Left renal pelvis (tissue), 4 donors: ENCODE data around the gene CDCP2. TPM values are rescaled to one million over a fixed set of nuclear protein-coding genes. Genes with fewer than 3 reads are reported as not detected.
"Not testable (repeated sequence)": the region's sequence is repeated elsewhere in the genome, so short reads cannot be mapped to it uniquely, and the experiment has no call there.

Experiments
- DNase-seq, 4 donors: peaks; one replicate each; pipeline ENCODE4 v3.0.0-alpha.2; 2013; ENCODE audit warnings: low read depth in 4 of 4, low spot score in 3 of 4
- polyA plus RNA-seq, 4 donors: library from polyadenylated mRNA; unstranded; fragments of 120-200 nt; gene quantifications; one replicate each; pipeline ENCODE4 v1.2.1, GENCODE V29; 2013; ENCODE audit not compliant: insufficient read length in 4 of 4

Gene CDCP2
- polyA plus RNA-seq, 4 donors, result 0.06 TPM; not detected in 3

DNA sequence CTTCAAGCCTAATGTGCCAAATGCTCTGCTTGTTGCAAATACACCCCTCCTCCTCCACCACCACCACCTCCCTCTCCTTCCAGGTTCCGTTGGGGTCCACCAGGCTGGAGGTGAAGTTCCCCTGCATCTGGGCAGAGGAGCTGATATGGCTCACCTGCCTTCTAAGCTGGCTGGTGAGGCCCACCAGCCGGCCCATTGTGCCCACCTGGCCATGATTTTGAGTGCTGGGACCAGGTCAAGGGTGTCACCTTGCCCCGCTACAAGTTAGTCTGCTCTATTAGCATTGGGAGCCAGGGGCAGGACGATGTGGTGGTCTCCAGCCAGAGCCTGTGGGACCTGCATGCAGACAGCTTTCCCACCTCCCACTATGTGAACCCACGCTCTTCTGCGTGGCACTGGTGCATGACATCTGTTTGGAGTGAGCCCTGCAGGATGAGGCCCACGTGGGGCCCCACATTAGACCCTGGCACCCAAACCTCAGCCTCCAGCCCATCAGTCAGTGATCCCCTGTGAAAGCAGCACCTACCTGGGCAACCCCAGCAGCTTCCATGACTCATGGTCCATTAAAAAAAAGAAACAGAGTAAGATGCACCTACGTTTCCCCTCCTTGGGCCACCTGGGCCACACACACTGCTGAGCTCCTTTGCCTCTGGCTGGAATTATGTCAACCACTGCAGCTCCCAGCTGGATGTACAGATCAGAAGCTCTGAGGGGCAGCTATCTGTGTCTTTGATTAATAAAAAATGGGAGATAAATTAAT lies 15.6 kb upstream of the CDCP2 start:
- no peak for DNase-seq

DNA sequence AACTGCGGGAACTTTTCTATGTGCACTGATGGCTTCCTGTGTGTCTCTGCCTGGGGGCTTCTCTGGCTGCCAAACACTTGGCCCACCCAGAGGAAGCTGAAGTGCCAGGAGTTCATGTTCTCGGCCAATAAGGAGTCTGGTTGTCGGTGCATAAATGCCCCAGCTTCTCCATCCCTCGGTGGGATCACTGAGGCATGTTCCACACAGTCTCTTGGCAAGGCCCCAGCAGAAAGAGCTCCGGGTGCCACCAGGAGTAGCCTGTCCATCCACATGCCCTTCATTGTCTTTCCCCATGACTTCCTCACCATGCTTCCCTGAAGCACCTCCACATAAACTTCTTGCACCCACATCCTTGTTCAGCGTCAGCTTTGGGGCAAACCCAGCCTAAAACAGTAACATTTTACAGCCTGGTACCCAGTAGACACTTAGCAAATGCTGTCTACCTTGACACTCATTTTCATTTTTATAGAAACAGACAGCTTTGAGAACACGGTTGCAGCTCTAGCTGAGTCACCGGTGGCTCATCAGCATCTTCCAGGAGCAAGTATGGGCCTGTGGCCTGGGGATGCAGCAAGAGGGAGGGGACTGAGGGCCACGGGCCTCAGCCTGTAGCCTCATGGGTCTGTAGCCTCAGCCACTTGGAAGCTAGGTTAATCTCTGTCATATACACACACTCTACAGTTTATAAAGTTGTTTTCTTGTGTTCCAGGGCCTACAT lies 14.8 kb upstream of the CDCP2 start:
- no peak for DNase-seq

DNA sequence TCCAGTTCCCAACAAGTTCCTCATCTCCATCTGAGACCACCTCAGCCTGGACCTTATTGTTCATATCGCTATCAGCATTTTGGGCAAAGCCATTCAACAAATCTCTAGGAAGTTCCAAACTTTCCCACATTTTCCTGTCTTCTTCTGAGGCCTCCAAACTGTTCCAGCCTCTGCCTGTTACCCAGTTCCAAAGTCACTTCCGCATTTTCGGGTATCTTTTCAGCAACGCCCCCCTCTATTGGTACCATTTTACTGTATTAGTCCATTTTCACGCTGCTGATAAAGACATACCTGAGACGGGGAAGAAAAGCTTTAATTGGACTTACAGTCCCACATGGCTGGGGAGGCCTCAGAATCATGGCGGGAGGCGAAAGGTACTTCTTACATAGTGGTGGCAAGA lies 13.6 kb upstream of the CDCP2 start:
- not testable (repeated sequence) for DNase-seq

DNA sequence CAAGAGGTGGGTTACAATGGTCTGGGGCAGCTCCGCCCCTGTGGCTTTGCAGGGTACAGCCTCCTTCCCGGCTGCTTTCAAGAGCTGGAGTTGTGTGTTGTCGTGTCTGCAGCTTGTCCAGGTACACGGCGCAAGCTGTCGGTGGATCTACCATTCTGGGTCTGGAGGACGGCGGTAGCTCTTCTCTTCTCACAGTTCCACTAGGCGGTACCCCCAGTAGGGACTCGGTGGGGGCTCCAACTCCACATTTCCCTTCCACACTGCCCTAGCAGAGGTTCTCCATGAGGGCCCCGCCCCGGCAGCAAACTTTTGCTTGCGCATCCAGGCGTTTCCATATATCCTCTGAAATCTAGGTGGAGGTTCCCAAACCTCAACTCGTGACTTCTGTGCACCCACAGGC lies 12.3 kb upstream of the CDCP2 start:
- DNase-seq, result no peak

DNA sequence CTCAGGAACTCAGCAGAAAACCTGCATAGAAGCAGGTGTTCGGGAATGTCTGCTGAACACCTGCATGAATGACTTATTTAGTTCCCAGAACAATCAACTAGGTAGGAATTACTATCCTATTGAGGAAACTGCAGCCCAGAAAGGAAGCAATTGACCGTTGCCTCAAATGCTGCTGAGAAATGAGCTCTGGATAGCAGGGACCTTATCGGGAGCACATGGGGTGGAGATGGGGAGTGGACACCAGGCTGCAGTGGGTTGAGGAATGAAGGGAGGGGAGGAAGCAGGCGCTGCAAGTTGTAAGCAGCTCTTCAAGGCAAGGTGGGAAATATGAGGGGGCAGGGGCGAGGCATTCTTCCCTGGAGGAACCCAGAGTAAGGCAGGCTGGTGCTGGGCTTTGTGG lies 10.8 kb upstream of the CDCP2 start:
- no peak for DNase-seq

DNA sequence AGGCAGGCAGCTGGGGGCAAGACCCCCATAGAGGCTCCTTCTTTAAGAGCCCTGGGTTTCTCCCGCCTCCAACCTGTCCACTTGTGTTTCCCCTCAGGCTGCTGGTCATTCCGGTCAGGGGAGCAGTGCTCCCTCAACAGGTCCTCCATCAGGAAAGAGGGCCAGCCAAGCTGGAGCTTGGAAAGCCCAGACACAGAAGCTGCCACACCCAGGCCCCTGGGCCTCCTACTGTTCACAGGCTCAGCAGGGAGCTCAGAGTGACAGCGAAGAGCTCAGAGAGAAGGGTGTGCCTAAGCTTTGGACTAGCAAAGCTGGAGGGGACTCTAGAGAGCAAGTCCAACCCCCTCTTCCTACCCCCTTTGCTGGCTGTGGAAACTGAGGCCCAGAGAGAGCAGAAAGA lies 10.3 kb upstream of the CDCP2 start:
- DNase-seq, result no peak

DNA sequence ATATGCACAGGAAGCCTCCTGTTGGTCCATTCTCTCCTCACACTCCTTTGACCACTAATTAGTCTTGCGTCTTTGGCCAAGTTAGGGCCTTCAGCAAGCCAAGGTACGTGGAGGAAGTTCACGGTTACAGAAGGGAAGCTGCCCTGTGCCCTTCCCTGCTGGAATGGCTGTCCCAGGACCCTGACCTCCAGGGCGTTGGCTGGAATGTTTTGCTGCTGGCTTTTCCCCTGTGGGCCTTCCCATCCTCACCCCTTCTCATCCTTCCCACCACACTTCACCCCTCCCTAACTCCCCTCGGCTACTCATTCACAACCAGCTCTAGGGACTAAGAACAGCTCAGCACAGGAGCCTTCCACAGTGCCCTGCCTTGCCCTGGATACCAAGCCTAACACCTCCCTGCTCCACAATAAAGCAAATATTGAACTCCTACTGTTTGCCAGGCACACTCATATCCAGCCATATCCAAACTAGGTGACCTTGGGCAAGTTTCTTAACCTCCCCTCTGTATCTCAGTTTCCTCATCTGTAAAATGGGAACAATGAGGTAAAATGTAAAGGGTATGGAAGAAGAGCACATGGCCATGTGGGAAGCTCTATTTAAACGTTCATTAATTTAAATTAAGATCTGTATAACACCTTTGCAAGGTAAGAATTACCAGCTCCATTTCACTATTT lies 8.8 kb upstream of the CDCP2 start:
- no peak for DNase-seq

DNA sequence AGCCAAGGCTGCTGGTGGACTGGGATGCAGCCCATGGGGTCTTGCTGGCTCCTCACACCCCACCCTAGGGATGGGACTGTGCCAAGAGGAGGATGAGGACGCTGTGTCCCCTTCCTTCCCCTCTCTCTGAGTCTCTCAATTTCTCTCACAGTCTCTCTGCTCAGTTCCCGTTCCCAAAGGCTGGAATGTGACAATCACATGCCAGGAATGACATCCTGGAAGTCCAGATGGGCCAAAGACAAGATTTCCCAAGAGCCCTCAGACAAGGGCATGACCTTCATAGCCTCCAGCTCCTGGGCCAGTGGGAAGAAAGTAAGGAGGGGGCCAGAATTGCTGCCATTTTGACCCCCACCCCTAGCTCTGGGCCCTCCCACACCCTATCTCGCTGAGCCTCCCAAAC lies 7.6 kb upstream of the CDCP2 start:
- DNase-seq, result no peak

DNA sequence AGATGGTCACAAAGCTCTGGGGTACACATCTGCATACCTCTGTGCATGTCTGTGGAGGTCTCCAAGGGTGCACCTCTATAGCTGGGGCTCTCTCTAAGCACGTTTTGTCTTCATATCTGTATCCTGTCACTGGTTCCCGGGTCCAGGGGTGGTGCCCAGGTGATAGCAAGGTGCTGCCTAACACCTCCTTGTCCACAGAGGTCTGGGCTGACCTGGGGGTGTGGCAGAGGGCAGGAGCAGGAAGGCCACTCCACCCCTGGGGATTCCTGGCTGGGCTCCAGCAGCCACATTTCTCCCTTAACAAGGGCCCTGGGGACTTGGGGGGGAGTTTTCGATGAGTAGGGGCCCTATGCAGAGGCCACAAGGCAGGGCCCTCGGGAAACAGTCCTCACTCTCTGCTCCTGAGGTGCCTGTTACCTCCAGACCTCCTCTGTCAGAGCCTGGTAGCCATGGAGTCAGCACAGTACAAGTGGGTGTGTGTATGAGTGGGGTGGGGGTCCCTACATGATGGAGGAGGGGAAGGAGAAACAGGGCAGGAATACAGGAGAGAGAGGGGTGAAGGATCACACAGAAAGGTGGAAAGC lies 7.0 kb upstream of the CDCP2 start:
- DNase-seq, result no peak

DNA sequence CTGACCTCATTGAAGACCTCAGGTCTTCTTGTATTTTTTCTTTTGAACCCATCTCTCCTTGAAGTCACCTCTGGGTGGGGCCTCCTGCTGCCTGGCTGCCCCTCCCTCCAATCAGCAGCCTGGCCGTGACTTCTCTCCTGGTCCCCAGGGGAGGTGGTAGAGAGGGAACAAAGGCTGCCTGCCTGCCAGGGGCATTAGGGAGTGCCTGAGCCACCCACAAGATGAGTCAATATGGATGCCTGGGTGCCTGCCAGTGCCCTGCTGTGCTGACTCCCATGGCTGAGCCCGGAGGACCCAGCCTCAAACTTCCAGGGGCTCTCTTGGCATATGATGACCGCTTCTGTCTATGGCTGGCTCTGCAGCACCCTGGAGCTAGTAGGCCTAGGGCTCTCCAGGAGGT lies 5.3 kb upstream of the CDCP2 start:
- DNase-seq, result no peak

DNA sequence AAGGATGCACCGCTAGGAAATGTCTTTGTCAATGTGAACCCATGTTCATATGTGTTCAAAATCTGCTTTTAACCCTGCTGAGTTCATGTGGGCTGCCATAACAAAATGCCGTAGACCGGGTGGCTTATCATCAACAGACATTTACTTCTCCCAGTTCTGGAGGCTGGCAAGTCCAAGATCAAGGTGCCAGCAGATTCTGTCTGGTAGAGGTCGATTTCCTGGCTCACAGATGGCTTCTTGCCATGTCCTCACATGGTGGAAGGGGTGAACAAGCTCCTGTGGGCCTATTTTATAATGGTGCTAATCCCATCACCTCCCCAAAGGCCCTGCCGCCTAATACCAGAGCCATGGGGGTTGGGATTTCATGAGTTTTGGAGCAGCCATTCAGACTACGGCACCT lies 4.6 kb upstream of the CDCP2 start:
- DNase-seq, result no peak

DNA sequence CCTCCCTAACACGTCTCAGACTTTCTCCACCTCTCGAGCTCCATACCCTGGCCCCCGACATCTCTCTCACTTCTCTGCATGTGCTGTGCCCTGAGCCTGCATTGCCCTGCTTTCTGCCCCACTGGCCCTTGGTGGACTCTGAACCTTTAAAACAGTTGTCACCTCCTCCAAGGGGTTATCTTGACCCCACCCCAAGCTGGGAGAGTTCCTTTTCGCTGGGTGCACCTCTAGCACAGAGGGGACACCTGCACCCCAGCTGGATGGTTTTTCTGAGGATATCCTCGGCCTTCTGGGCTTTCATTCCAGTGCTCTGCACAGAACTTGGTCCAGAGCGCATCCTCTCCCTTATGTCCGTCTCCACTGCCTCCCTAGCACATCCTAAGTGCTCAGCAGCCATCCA lies 4.2 kb upstream of the CDCP2 start:
- no peak for DNase-seq

DNA sequence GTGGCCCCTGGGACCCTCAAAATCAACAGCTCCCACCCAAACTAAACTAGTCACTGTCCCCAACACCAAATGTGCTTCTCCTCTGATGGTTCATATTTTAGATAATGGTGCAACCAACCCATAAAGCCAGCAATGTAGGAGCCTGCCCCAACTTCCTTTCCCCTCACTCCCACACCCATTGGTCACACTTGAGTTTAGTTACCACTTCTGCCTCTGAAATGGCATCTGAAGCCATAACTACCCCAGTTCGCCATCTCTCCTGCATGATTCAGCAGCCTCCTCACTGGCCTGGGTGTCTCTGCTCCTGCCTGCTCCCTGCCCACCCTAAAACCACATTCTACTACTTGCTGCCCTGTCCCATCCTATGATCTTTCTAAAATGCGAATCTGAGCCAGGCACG lies 3.4 kb upstream of the CDCP2 start:
- DNase-seq, result no peak

DNA sequence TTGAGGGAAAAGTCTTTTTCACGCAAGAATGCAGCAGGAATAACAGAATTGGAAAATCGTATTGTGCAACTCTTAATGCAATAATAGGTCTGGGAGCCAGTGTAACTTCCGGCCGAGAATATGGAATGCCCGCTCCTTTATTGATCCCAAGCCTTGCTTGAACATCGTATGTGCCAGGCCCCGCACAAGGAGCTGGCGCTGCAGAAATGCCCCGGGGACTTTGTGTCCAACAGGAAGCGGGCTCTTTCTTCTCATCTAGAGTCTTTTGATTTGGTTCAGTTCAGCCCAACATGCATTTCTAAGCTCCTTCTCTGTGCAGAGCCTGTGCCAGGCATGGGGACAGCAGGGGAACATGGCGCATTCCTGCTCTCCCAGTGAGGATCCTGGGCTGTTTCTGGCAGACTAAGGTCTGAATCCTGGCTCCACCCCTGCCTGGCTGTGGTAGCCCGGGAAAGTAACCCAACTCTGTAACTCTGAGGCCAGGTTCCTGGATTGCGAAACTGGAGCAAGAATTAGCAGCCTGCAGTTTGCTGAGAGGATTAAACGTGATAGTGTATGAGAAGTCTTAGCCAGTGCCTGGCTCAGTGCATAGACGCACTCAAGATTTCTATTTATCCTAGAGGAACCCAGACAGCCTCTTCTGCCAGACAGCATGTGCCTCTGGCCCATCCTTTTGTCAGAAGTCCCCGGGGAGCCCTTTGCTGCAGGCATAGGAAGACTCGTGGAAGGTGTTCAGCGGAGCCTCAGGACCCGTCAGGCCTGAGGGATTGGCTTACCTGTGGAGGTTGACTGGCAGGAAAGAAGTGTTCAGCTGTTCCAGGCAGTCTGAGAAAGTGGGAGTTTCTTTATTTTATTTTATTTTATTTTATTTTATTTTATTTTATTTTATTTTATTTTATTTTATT lies 987 bp upstream of the CDCP2 start:
- DNase-seq, result no peak

DNA sequence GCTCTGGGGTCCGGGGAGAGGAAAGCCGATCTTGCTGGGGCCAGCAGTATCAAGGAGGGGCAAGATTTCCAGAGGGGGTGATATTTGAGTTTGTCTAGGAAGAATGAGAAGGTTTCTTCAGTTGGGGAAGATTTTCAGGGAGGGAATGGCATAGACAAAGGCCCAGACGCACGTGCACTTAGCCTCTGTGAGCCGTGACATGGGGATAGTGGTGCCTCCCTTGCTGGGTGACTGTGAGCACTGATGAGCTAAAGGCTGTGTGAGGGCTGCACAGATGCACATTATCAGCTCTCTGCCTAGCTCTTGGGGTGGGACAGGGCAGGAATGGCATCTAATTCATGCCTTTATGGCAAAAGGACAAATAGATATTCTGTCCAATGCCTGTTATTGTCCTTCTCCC lies 1.8 kb downstream of the CDCP2 start:
- DNase-seq, result no peak

DNA sequence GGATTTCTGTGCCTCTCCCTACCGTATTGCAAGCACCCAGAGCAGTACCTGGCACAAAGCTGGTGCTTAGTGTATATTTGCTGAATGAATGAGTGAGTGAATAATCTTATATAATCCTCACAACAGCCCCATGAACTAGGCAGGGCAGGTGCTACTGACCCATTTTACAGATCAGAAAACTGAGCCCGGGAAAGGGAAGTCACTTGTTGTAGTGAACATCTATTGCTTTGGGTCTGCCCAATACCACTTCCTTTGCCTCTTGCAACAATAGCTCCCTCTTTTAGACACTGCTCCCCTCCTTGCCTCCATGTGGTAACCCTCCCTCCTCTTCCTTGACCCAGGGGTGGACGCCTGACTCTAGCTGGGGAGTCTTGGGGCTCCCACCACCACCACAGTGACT lies 3.1 kb downstream of the CDCP2 start:
- DNase-seq, result no peak

DNA sequence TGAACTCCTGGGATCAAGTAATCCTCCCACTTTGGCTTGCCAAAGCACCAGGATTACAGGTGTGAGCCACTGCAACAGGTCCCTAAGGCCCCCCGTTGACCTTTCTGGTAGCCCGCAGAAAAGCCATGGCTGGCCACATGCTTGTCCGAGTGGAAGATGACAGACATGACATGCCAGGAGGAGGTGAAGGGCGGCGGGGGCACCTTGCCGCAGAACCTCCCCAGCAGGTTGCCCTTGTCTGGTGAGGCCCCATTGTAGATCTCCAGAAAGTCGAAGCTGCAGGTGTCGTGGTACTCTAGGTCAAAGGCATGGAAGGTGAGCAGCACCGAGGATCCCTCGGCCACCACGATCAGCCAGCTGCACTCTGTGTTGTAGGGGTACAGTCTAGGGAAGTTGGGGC lies 8.4 kb downstream of the CDCP2 start:
- no peak for DNase-seq

DNA sequence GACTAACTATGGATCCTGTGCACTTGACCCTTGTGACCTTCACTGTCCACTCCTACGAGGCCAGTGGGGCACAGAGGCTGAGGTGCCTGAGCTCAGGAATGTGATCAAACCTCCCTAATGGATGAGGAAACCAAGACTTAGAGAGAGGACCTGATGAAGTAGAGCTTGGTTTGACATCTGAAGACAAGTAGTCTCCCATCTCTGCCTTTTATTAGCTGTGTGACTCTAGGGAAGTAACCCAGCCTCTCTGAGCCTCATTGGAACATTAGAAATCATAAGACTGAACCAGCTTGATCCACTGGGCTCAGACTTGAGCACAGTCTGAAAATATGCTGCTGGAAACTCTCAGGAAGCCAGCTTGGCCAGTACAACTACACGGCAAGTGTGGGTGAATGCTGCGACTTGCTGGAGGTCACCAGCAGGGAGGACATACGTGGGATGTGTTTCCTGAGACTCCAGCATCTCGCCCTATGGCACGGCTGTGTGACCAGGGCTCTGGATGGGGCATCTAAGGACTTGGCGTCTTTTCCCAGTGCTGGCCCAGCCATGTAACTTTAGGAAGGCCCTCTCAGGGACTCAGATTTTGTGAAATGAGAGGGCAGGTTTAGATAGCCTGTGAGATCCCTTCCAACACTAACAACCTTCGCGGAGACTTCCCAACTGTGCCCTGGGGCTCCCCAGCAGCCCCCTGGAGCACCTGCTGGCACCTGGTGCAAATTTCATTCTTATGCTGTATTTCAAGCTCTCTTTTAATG lies 10.5 kb downstream of the CDCP2 start:
- no peak for DNase-seq

DNA sequence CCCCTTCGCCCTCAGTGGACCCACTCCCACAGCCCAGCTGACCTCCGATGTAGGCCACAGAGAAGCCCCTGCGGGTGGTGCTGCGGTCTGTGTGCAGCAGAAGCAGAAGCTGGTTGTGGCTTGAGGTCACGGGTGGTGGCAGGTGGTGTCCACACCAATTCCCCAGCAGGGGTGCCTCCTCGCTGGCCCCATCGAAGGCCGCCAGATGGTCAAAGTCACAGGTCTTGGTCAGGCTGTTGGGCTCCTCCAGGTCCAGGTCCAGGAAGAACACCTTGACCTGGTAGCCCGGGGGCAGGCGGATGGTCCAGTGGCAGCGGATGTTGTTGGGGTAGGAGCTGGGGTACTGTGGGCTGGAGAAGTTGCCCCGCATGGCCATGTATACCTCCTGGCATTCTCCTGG lies 13.1 kb downstream of the CDCP2 start:
- DNase-seq, result no peak

DNA sequence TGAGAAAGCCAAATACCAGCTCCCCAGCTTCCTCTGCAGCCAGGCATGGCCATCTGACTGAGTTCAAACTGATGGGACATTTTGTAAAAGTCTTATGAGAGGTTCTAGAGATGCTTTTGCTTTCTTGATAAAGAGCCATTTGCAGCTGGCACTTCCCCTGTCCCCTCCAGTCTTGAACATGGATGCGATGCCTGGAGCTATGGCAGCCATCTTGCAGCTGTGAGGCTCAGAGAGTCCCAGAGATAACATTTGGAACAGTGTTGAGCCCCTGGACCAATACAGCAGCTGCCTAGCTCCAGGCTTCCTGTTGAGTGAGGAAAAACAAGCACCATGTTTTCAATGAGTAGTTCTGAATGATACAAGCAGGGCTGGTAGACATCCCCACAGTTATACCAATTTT lies 13.8 kb downstream of the CDCP2 start:
- DNase-seq, result no peak
